HepG2 (cell line): ENCODE results near the gene COX4I2. TPM values are rescaled to one million over a fixed set of nuclear protein-coding genes. Genes with fewer than 3 reads are reported as not detected.

Experiments
- BRD4 ChIP-seq: sonication (generic); formaldehyde crosslinking; IDR thresholded peaks from 2 replicates; pipeline ENCODE4 v1.4.0; 2020; ENCODE audit warnings: missing genetic modification reagents
- CCDC6 ChIP-seq: sonication (generic); formaldehyde crosslinking; IDR thresholded peaks from 2 replicates; pipeline ENCODE4 v1.8.1; 2022; ENCODE audit warnings: mild to moderate bottlenecking, missing genetic modification reagents, moderate library complexity
- CEBPB ChIP-seq: IDR thresholded peaks from 2 replicates; pipeline ENCODE4 v1.6.1; 2011; ENCODE audit warnings: low read depth, low read length, improper control_type of control experiment, borderline replicate concordance
- DNMT1 ChIP-seq: sonication (generic); formaldehyde crosslinking; IDR thresholded peaks from 2 replicates; pipeline ENCODE4 v1.5.1; 2020; ENCODE audit warnings: mild to moderate bottlenecking, missing genetic modification reagents
- FOSL1 ChIP-seq: sonication (generic); formaldehyde crosslinking; IDR thresholded peaks from 2 replicates; pipeline ENCODE4 v1.9.0; 2021; ENCODE audit warnings: missing genetic modification reagents, borderline replicate concordance
- GPBP1L1 ChIP-seq: sonication (generic); formaldehyde crosslinking; IDR thresholded peaks from 2 replicates; pipeline ENCODE4 v1.5.0; 2020; ENCODE audit warnings: mild to moderate bottlenecking, missing genetic modification reagents
- HNF4G ChIP-seq, 2 experiments: sonication (generic) in 1 of 2; formaldehyde crosslinking in 1 of 2; IDR thresholded peaks; 2 replicates each; pipeline versions ENCODE4 v1.4.0 to v1.6.1; 2011 to 2020; ENCODE audit warnings: borderline replicate concordance in 2 of 2, low read depth in 2 of 2, mild to moderate bottlenecking in 2 of 2, low read length in 1 of 2, missing genetic modification reagents in 1 of 2, moderate library complexity in 1 of 2
- HOXA7 ChIP-seq: sonication (generic); formaldehyde crosslinking; IDR thresholded peaks from 2 replicates; pipeline ENCODE4 v1.8.1; 2022; ENCODE audit warnings: mild to moderate bottlenecking, missing genetic modification reagents, moderate library complexity
- IKZF1 ChIP-seq: fragments of 450-650 bp; IDR thresholded peaks from 2 replicates; pipeline ENCODE4 v1.7.1; 2016
- NFRKB ChIP-seq: fragments of 450-650 bp; IDR thresholded peaks from 2 replicates; pipeline ENCODE4 v1.6.1; 2017
- RBAK ChIP-seq: sonication (generic); formaldehyde crosslinking; IDR thresholded peaks from 2 replicates; pipeline ENCODE4 v1.5.1; 2020; ENCODE audit warnings: mild to moderate bottlenecking, missing genetic modification reagents
- STAG1 ChIP-seq: sonication (generic); formaldehyde crosslinking; IDR thresholded peaks from 2 replicates; pipeline ENCODE4 v1.4.0; 2020; ENCODE audit warnings: missing genetic modification reagents
- XBP1 ChIP-seq: sonication (generic); formaldehyde crosslinking; IDR thresholded peaks from 2 replicates; pipeline ENCODE4 v1.5.0; 2020; ENCODE audit warnings: missing genetic modification reagents
- ZNF317 ChIP-seq: sonication (generic); formaldehyde crosslinking; IDR thresholded peaks from 2 replicates; pipeline ENCODE4 v1.5.0; 2020; ENCODE audit warnings: mild to moderate bottlenecking, missing genetic modification reagents
- ZNF687 ChIP-seq: sonication (generic); formaldehyde crosslinking; IDR thresholded peaks from 2 replicates; pipeline ENCODE4 v1.5.1; 2020; ENCODE audit warnings: mild to moderate bottlenecking, missing genetic modification reagents, moderate library complexity
- ZNF746 ChIP-seq: sonication (generic); formaldehyde crosslinking; IDR thresholded peaks from 2 replicates; pipeline ENCODE4 v1.8.0; 2022; ENCODE audit warnings: mild to moderate bottlenecking, missing genetic modification reagents
- ZNF850 ChIP-seq: sonication (generic); formaldehyde crosslinking; conservative IDR thresholded peaks from 2 replicates; pipeline ENCODE4 v1.9.0; 2021; ENCODE audit warnings: mild to moderate bottlenecking, missing genetic modification reagents
- polyA plus RNA-seq, 8 experiments: library from polyadenylated mRNA; depleted of rRNA in 3 of 8; stranded (reverse) in 7 of 8; unstranded in 1 of 8; fragments of >200 nt; fragmentation: Illumina TruSeq in 4 of 8; extraction: Trizol in 4 of 8; gene quantifications; 2 replicates each; pipeline versions ENCODE4 v1.2.1 to v1.2.3, GENCODE V29; 2011 to 2016; ENCODE audit warnings: low read depth in 4 of 8, missing spikeins in 1 of 8, mixed read lengths in 1 of 8; ENCODE audit not compliant: insufficient read depth in 1 of 8
- total RNA-seq, 5 experiments: library from RNA; depleted of rRNA; stranded (reverse); fragments of >200 nt; fragmentation: Illumina TruSeq; extraction: Trizol; gene quantifications; 2 replicates each; pipeline ENCODE4 v1.2.3, GENCODE V29; 2016; ENCODE audit warnings: low read depth in 1 of 5
- TF ChIP-seq, protein P1 (sequence below): sonication (generic); formaldehyde crosslinking; conservative IDR thresholded peaks from 2 replicates; pipeline ENCODE4 v1.4.0; 2020; ENCODE audit warnings: missing genetic modification reagents
- TF ChIP-seq, protein P2 (sequence below): sonication (generic); formaldehyde crosslinking; conservative IDR thresholded peaks from 2 replicates; pipeline ENCODE4 v1.8.1; 2023; ENCODE audit warnings: missing genetic modification reagents
- TF ChIP-seq, protein P3 (sequence below): sonication (generic); formaldehyde crosslinking; IDR thresholded peaks from 2 replicates; pipeline ENCODE4 v1.8.0; 2022; ENCODE audit warnings: missing genetic modification reagents, mild to moderate bottlenecking, borderline replicate concordance

Gene COX4I2
- total and polyA plus RNA-seq, 2 of the 13 experiments (the other 11 are each of a cell fraction or from before 2014, with no cell fraction given): 1.1 TPM; not detected in 1

GRCh38 chr20:31594558-31595379 is 42.9 kb upstream of the COX4I2 start (continued):
- TF ChIP-seq, protein P1, sequence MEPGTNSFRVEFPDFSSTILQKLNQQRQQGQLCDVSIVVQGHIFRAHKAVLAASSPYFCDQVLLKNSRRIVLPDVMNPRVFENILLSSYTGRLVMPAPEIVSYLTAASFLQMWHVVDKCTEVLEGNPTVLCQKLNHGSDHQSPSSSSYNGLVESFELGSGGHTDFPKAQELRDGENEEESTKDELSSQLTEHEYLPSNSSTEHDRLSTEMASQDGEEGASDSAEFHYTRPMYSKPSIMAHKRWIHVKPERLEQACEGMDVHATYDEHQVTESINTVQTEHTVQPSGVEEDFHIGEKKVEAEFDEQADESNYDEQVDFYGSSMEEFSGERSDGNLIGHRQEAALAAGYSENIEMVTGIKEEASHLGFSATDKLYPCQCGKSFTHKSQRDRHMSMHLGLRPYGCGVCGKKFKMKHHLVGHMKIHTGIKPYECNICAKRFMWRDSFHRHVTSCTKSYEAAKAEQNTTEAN (CRISPR knock-in tag): peak; percentile 95
- TF ChIP-seq GPBP1L1 (CRISPR knock-in tag) (no peak), HNF4G (IDR thresholded peaks at IDR 0.05; ENCODE audit: borderline replicate concordance, low read depth, low read length) (peak; percentile 72; the same call in 1 of the 2 replicates), HNF4G (CRISPR knock-in tag; IDR thresholded peaks at IDR 0.05; ENCODE audit: borderline replicate concordance, low read depth) (peak; percentile 49; the same call in 1 of the 2 replicates), FOSL1 (no peak), HOXA7 (CRISPR knock-in tag) (no peak), DNMT1 (CRISPR knock-in tag) (peak; percentile 77; the same call in 1 of the 2 replicates), NFRKB (no peak; the same call in 1 of the 2 replicates), CEBPB (0 out of 2 replicates have a peak, but pooled peaks have one; percentile 4), CCDC6 (CRISPR knock-in tag) (peak; percentile 20; the same call in 1 of the 2 replicates), ZNF746 (0 out of 2 replicates have a peak, but pooled peaks have one; percentile 26), XBP1 (no peak), STAG1 (CRISPR knock-in tag) (peak; percentile 16; the same call in 1 of the 2 replicates), BRD4 (CRISPR knock-in tag) (0 out of 2 replicates have a peak, but pooled peaks have one; percentile 48), IKZF1 (no peak), ZNF317 (peak; percentile 86), ZNF850 (CRISPR knock-in tag) (no peak), RBAK (no peak), ZNF687 (CRISPR knock-in tag) (peak; percentile 84)
- TF ChIP-seq, protein P2, sequence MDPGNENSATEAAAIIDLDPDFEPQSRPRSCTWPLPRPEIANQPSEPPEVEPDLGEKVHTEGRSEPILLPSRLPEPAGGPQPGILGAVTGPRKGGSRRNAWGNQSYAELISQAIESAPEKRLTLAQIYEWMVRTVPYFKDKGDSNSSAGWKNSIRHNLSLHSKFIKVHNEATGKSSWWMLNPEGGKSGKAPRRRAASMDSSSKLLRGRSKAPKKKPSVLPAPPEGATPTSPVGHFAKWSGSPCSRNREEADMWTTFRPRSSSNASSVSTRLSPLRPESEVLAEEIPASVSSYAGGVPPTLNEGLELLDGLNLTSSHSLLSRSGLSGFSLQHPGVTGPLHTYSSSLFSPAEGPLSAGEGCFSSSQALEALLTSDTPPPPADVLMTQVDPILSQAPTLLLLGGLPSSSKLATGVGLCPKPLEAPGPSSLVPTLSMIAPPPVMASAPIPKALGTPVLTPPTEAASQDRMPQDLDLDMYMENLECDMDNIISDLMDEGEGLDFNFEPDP (CRISPR knock-in tag): no peak
- TF ChIP-seq, protein P3, sequence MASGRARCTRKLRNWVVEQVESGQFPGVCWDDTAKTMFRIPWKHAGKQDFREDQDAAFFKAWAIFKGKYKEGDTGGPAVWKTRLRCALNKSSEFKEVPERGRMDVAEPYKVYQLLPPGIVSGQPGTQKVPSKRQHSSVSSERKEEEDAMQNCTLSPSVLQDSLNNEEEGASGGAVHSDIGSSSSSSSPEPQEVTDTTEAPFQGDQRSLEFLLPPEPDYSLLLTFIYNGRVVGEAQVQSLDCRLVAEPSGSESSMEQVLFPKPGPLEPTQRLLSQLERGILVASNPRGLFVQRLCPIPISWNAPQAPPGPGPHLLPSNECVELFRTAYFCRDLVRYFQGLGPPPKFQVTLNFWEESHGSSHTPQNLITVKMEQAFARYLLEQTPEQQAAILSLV (CRISPR knock-in tag): no peak
